Mesothelial cell of epicardium (in vitro differentiated cells): ENCODE measurements around the gene FYCO1. TPM values are rescaled to one million over a fixed set of nuclear protein-coding genes. Genes with fewer than 3 reads are reported as not detected.
A peak's percentile ranks its signal among the peaks of the same experiment; 100 is the strongest.

Experiments used
- DNase-seq, 2 experiments: peaks; one replicate each; pipeline ENCODE4 v3.0.0; 2021; ENCODE audit warnings: low spot score in 2 of 2; ENCODE audit not compliant: unreplicated experiment in 2 of 2
- H3K27ac Mint-ChIP-seq: 2 replicates; pipeline ENCODE4 v1.8.0; 2021; ENCODE audit warnings: mixed read lengths
- H3K27me3 Mint-ChIP-seq: 2 replicates; pipeline ENCODE4 v1.8.0; 2021; ENCODE audit warnings: low read depth, mixed read lengths
- H3K36me3 Mint-ChIP-seq: 2 replicates; pipeline ENCODE4 v1.8.0; 2021; ENCODE audit warnings: mixed read lengths
- H3K4me1 Mint-ChIP-seq: 2 replicates; pipeline ENCODE4 v1.8.0; 2021; ENCODE audit warnings: mixed read lengths
- H3K4me3 Mint-ChIP-seq: 2 replicates; pipeline ENCODE4 v1.8.0; 2021; ENCODE audit warnings: mild to moderate bottlenecking, moderate library complexity, mixed read lengths
- H3K9me3 Mint-ChIP-seq: 2 replicates; pipeline ENCODE4 v1.8.0; 2021; ENCODE audit warnings: mixed read lengths
- total RNA-seq: library from RNA; stranded (reverse); gene quantifications from 3 replicates; pipeline ENCODE4 v1.2.1, GENCODE V29; 2021
- TF ChIP-seq, protein P1 (sequence below): fragments of 200-600 bp; sonication (generic); IDR thresholded peaks from one replicate; pipeline ENCODE4 v1.5.0; 2021; ENCODE audit warnings: antibody characterized with exemption; ENCODE audit not compliant: unreplicated experiment

The FYCO1 gene
- total RNA-seq, 1 donor from 2014 or later = 23.1 TPM

DNA sequence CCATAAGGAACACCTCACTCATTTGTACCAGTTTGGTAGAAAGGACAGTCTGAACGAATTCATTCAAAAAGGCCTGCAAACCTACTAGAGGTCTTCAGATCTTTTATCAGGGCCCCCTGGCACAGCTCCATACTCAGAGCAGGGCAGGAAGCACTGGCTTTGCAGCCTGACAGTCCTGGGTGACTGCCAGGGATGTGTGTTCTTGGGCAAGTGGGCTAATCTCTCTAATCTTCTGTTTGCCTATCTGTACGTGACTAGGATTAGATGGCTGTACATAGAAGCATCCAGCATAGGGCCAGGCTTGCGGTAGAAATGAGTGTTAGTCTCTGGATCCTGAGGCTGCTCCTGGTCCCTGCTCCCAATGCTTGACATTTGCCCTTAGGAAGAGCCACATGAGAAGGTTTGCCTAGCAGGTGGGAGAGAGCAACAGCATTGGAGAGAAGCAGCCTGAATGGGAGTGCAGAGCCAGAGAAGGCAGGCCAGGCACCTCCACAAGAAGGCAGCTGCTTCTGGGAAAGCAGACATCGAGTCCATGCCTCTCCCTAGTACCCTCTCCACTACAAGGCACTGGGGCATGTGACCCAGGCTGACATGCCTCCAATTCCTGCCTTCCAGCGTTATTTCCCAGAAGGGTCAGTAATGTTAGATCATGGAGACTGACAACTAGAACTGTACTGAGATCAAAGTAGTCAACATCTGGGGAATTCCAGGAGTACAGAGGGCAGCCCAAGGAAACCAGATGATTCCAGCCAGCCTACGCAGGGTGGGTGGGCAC, 53.4 kb downstream of the FYCO1 start:
- Mint-ChIP-seq H3K4me3 (no peak overlapping the region), H3K27ac (no peak overlapping the region), H3K4me1 (peaks cover 19% of the 10 kb centered on the region), H3K27me3 (no peaks in the 10 kb centered on the region), H3K36me3 (peaks cover 26% of the 10 kb centered on the region), H3K9me3 (peaks cover 8% of the 10 kb centered on the region)
- no peak for DNase-seq
- TF ChIP-seq, protein P1, sequence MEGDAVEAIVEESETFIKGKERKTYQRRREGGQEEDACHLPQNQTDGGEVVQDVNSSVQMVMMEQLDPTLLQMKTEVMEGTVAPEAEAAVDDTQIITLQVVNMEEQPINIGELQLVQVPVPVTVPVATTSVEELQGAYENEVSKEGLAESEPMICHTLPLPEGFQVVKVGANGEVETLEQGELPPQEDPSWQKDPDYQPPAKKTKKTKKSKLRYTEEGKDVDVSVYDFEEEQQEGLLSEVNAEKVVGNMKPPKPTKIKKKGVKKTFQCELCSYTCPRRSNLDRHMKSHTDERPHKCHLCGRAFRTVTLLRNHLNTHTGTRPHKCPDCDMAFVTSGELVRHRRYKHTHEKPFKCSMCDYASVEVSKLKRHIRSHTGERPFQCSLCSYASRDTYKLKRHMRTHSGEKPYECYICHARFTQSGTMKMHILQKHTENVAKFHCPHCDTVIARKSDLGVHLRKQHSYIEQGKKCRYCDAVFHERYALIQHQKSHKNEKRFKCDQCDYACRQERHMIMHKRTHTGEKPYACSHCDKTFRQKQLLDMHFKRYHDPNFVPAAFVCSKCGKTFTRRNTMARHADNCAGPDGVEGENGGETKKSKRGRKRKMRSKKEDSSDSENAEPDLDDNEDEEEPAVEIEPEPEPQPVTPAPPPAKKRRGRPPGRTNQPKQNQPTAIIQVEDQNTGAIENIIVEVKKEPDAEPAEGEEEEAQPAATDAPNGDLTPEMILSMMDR = no peak

DNA sequence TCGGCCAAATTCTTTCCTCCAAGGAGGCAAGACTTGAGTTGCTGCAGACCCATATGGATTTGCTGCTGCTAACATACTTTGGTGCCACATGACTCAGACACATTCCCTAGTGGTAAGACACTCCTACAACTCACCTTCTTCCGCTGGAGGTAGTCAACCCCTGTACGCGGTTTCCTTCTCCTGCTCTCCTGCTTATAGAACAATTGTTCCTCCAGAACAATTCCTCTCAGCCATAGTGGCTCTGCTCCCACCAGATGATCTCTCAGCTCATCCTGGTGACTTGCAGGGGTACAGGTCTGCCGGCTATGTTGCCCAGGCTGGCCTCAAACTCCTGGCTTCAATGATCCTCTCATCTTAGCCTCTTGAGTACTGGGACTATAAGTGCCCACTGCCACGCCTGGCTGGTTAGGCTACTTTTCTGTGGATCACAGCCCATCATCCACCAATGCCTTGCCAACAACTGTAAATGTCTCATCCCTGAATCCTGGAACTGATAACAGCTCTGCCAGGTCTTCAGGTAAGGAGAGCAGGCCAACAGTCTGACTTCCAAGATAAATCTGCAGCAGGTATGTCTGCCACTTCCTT, 54.8 kb downstream of the FYCO1 start:
- TF ChIP-seq, protein P1 = no peak
- no peak overlapping the region for H3K4me3 Mint-ChIP-seq
- peaks cover 19% of the 10 kb centered on the region for H3K4me1 Mint-ChIP-seq
- H3K36me3 Mint-ChIP-seq = peaks cover 17% of the 10 kb centered on the region
- no peaks in the 10 kb centered on the region for H3K27me3 Mint-ChIP-seq
- H3K9me3 Mint-ChIP-seq = peaks cover 8% of the 10 kb centered on the region
- DNase-seq = no peak
- no peak overlapping the region for H3K27ac Mint-ChIP-seq

DNA sequence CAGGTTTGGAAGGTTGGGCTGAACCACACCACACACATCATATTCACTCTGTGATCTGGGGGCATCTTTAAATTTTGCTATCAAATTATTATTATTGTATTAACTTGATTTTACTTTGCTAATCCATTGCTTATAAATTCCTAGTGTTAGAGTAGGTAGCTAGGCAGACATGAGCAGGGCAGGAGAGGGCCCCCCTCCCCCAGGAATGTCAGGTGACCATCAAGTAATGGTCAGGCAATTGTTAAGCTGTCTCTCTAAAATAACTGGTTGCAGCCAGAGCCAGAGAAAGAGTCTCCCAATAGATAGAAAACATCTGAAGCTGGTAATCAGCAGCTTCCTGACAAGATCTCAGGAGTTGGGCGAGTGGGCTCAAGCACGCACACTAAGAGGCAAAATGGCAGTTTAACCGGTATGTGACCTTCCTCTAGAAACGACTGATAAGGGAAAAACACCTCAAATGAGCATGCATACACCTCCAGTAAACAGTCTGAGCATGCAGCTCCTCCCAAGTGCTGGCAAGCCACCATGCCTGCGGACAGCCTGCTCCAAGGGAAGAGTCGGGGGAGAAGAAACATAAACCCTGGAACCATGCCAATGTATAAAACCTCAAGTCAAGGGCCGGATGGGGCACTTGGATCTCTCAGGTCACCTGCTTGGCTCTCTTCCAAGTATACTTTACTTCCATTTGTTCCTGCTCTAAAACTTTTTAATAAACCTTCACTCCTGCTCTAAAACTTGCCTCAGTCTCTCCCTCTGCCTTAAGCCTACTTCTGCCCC, 55.4 kb downstream of the FYCO1 start:
- no peak for DNase-seq
- peaks cover 11% of the 10 kb centered on the region for H3K9me3 Mint-ChIP-seq
- no peak overlapping the region for H3K27ac Mint-ChIP-seq
- H3K36me3 Mint-ChIP-seq = peaks cover 22% of the 10 kb centered on the region
- no peaks in the 10 kb centered on the region for H3K27me3 Mint-ChIP-seq
- H3K4me1 Mint-ChIP-seq = peaks cover 19% of the 10 kb centered on the region
- TF ChIP-seq, protein P1 = no peak
- H3K4me3 Mint-ChIP-seq = no peak overlapping the region

GRCh38 chr3:45939341-45939771, 56.3 kb downstream of the FYCO1 start:
- Mint-ChIP-seq H3K9me3 (peaks cover 15% of the 10 kb centered on the region), H3K4me3 (no peak overlapping the region), H3K27ac (no peak overlapping the region), H3K4me1 (peaks cover 19% of the 10 kb centered on the region), H3K36me3 (peaks cover 29% of the 10 kb centered on the region), H3K27me3 (no peaks in the 10 kb centered on the region)
- TF ChIP-seq, protein P1 = no peak
- no peak for DNase-seq

DNA sequence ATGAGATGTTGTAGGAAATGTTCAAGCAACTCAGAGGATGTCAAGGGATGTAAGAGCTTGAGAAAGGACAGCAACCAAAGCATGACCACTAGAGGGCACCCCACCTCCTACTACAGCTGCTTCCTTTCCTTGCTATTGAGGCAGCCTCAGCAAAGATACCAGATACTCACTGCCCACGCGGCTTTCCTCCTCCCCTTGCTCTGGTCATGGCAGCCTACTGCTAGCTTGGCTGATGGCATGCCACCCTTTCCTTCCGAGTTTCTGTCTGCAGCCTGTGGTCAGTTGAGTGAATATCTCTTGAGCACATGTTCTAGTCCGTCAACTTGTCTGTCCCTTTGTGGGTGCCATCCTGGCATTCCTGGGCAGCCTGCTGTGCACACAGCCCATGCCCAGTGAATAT, 56.8 kb downstream of the FYCO1 start:
- H3K9me3 Mint-ChIP-seq = peaks cover 15% of the 10 kb centered on the region
- peaks cover 19% of the 10 kb centered on the region for H3K4me1 Mint-ChIP-seq
- H3K4me3 Mint-ChIP-seq = no peak overlapping the region

More for the DNA sequence above, 56.8 kb downstream of the FYCO1 start:
- TF ChIP-seq, protein P1 = peak; percentile 80
- peaks cover 33% of the 10 kb centered on the region for H3K36me3 Mint-ChIP-seq
- DNase-seq = peak; percentile 68 to 84
- no peaks in the 10 kb centered on the region for H3K27me3 Mint-ChIP-seq
- H3K27ac Mint-ChIP-seq = no peak overlapping the region
